IPS-18a (cell line): ENCODE measurements around the gene DUS1L.

Experiments used
- H3K27ac ChIP-seq: one replicate; pipeline ENCODE4 v1.5.1; 2013; ENCODE audit warnings: low read length
- H3K27me3 ChIP-seq: one replicate; pipeline ENCODE4 v1.6.1; 2013; ENCODE audit warnings: mild to moderate bottlenecking, low read length; ENCODE audit not compliant: control insufficient read depth, insufficient read depth
- H3K36me3 ChIP-seq: one replicate; pipeline ENCODE4 v1.6.1; 2013; ENCODE audit warnings: low read depth, low read length; ENCODE audit not compliant: control insufficient read depth
- H3K4me1 ChIP-seq: one replicate; pipeline ENCODE4 v1.6.1; 2013; ENCODE audit warnings: low read depth, low read length; ENCODE audit not compliant: control insufficient read depth
- H3K4me3 ChIP-seq: one replicate; pipeline ENCODE4 v1.5.1; 2013; ENCODE audit warnings: low read length
- H3K9ac ChIP-seq: one replicate; pipeline ENCODE4 v1.6.1; 2013; ENCODE audit warnings: mild to moderate bottlenecking, low read length, moderate library complexity
- H3K9me3 ChIP-seq: one replicate; pipeline ENCODE4 v1.6.1; 2013; ENCODE audit warnings: low read depth, low read length; ENCODE audit not compliant: control insufficient read depth

Gene DUS1L

DNA sequence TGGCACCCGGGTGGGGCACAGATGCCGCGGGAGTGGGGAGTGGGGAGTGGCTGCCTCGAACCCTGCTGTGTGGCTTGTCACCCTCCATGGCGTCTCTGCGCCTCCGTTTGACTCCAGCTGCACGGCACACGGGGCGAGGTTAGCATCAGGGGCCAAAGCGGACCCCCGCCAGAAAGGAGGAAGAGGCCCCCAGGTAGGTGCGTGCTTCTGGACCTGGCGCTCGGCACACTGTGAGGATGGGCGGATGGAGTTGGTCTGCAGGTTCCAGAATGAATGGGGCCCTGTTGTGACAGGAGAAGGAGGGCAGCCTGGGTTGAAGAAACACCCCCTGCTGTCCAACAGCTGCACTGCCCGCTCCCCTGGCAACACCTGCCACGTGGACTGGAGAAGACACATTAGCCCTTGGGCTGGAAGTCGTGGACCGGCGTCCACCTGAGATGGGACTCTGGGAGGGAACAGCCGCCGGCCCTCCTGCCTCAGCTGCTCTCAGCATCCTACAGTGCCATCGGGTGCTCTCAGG lies 41.8 kb upstream of the DUS1L start:
- Histone ChIP-seq H3K4me3 (no peak overlapping the region), H3K4me1 (peaks cover 21% of the 10 kb centered on the region), H3K27ac (no peak overlapping the region), H3K9me3 (no peaks in the 10 kb centered on the region), H3K36me3 (no peaks in the 10 kb centered on the region), H3K9ac (no peak overlapping the region), H3K27me3 (peaks cover 8% of the 10 kb centered on the region)

DNA sequence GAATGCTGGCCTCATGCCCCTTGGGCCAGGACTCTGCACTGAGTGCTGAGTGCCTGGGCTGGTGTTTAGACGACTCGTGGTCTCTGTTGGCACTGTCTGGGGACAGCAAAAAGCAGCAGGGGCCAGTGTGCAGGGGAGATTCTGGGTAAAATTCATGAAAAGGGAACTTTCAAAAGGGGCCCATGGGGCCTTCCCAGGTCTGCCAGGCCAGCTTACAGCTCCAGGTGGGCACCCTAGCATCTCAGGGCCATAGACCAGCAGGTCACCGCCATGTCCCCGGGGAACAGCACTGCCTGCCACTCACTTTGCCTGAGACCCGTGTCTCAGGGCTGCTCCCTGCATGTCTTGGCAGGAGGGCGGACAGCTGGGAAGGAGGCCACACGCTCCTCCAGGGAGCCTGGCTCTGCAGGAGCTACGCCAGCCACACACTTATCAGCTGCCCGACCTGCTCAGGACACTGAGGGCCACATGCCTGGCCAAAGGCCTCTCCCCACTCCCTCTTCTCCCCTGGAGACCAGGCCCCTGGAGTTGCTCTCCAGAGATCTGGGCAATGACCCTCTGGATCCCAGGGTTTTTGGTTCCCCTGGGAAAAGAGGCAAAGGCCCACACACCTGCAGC lies 41.2 kb upstream of the DUS1L start:
- H3K27ac ChIP-seq = no peak overlapping the region
- peaks cover 25% of the 10 kb centered on the region for H3K4me1 ChIP-seq
- H3K9me3 ChIP-seq = no peaks in the 10 kb centered on the region

DNA sequence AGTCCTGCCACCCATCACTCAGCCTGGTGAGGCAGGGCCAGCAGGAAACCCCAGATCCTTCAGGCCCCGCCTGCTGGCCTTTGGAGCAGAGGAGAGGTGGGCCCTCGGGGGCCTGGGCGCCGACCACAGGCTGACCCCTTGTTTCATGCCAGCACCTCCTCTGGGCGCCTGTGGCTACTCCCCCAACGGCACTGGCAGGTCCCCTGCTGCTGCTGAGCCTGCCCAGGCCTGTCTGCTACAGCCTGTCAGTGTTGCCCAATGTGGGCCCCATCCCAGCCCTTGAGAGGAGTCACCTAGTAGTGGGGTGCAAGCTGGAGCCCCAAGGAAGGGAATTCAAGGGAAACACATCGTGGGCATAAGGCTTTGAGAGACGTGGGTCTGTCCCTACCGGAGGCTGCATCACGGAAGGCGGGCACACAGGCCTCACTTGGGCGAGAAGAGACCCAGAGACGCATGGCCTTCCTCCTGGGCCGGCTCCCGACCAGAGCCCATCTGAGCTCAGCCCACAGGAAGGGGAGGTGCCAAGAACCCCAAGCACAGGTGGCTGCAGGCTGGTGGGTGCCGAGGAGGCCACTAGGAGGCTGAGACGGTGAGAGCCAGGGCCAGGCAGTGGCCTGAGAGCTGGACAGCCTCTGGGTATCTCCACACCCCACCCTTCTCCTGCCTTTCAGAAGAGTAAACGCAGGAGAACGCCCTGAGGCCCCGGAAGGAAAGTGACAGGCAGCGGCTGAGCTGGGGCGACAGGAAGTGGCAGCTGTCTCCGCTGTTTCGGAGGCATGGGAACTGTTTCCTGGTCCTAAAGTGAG lies 40.5 kb upstream of the DUS1L start:
- Histone ChIP-seq H3K4me1 (peaks cover 25% of the 10 kb centered on the region), H3K4me3 (no peak overlapping the region), H3K9ac (no peak overlapping the region), H3K27me3 (peaks cover 5% of the 10 kb centered on the region), H3K27ac (no peak overlapping the region), H3K36me3 (no peaks in the 10 kb centered on the region), H3K9me3 (no peaks in the 10 kb centered on the region)

More for the DNA sequence above, 41.2 kb upstream of the DUS1L start:
- Histone ChIP-seq H3K4me3 (no peak overlapping the region), H3K36me3 (no peaks in the 10 kb centered on the region), H3K27me3 (peaks cover 5% of the 10 kb centered on the region), H3K9ac (no peak overlapping the region)

DNA sequence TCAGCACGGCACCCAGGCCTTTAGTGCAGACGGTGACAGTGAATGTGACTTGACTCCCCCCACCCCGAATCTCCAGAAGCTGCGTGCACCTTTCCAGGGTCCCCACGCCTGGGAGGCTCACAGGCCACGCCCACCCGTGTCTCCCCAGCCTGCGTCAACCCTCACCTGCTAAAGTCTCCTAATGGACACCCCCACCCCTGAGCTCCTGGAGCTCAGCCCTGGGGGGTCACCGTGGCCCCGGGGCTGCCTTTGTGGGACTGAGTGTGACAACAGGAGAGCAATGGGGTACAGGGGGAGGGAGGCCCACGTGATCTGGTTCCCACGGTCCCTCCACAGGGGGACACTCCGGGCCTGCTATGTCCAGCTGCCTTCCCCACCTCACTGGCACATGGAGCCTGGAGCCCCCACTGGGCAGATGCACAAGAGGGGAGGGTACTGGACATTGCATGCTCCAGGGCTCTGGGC lies 39.8 kb upstream of the DUS1L start:
- Histone ChIP-seq H3K9ac (no peak overlapping the region), H3K36me3 (no peaks in the 10 kb centered on the region), H3K4me3 (no peak overlapping the region), H3K4me1 (peaks cover 25% of the 10 kb centered on the region), H3K9me3 (no peaks in the 10 kb centered on the region), H3K27ac (no peak overlapping the region), H3K27me3 (peaks cover 5% of the 10 kb centered on the region)

DNA sequence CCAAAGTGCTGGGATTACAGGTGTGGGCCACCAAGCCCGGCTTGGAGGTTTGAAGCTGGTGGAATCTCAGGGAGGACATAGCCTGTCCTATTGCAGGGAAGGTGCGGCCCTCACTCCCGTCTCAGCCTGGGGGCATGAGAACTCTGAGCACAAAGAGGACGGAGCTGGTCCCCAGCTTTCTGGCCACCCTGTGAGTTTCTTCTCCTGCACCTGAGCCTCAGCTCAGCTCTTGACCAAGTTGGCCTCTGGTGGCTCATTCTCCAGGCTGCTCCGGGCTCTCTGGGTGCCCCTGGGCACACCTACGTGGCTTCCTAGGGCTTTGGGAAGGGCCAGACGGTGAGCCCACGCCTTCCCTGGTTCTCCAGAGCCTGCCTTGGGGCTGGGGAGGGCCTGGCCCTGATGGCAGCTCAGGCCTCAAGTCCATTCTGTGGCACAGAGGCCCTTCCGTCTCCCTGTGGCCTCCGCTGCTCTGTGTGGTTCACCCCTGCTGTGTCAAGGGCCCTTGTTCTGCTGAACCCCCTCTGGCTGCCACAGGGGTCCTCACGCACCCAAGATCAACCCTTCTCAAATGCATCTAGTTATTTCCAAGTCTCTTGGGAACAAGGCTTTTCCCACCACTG lies 39.3 kb upstream of the DUS1L start:
- peaks cover 5% of the 10 kb centered on the region for H3K27me3 ChIP-seq
- H3K9me3 ChIP-seq = no peaks in the 10 kb centered on the region
- no peak overlapping the region for H3K9ac ChIP-seq
- no peaks in the 10 kb centered on the region for H3K36me3 ChIP-seq
- H3K4me1 ChIP-seq = peaks cover 25% of the 10 kb centered on the region
- H3K4me3 ChIP-seq = no peak overlapping the region
- H3K27ac ChIP-seq = no peak overlapping the region

DNA sequence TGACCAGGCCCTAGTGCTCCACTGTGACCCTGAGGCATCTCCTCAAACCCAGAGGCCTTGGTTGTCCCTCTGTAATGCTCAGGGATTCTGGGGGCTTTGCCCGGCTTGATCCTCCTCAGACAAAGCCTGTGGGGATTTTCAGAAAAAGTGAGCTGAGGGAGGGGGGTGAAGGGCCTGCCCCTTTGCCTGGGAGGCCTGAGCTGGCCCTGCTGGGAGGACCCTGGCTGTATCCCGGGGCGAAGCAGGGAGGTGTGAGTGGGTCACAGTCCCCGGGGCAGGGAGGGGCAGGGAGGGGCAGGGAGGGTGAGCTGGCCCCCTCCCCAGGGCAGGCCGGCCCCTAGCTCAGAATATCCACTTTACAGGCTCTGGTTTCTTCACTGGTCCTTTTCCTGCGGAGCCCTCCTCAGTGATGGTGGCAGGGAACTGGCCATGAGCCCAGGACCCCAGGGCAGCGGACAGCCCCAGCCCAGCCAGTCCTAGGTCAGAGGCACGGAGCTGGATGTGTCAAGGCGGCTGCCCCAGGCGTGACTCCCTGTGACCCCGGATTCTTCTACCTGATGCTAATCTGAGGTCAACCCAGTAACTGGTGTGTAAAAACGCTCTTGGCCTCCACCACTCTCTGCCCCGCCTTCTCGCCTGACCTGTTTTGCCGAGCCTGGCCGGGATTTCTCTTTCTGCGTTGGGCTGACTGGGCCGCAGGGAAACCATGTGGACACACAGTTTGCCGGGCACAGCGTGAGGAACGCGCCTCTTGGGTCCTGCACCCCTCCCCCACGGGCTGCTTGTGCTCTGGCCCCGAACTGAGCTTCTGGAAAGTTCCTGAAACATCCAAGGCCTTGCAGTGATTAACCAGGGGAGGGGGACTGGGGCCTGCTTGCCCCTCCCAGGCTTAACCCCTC lies 38.2 kb upstream of the DUS1L start:
- H3K27me3 ChIP-seq = peaks cover 1% of the 10 kb centered on the region
- peak overlapping the region; percentile 34 for H3K27ac ChIP-seq
- no peaks in the 10 kb centered on the region for H3K9me3 ChIP-seq
- no peaks in the 10 kb centered on the region for H3K36me3 ChIP-seq
- H3K4me1 ChIP-seq = peaks cover 31% of the 10 kb centered on the region
- peak overlapping the region; percentile 10 for H3K4me3 ChIP-seq
- H3K9ac ChIP-seq = no peak overlapping the region

DNA sequence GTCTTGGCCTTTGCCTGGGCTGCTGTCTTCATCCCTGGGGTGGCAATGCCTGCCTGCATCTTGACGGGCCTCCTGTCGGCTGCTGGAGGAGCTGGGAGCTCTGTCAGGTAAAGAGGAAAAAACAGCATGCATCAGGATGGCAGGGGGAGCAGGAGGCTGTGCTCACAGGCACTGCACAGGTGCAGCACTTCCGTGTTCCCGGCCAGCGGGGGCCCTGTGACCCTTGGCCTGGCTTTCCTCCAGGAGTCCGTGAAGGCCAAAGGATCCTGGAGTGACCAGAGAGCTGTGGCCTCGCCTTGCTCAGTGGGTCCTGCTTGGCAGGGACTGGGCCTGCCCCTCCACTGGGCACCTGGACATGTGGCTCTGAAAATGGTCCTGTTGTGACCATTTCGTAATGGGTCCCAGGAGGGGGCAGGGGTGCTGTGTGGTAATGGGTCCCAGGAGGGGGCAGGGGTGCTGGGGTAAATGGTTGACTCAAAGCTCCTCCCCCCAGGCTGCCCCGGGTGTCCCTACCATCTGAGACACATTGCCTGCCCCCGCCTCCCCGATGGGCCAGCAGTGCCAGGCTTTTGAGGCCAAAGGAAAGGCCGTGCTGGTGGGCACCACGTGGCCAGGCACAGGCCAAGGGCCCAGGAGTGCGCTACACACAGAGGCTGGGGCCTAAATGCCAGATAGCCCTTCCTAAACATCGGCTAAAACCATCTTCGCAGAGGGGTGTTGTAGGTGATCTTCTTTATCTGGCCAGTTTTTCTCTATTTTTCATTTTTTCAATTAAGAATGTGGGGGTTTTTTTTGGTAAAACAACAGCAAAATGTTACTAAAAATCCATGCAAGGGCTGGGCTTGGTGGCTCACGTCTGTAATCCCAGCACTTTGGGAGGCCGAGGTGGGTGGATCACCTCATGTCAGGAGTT lies 36.4 kb upstream of the DUS1L start:
- Histone ChIP-seq H3K9ac (no peak overlapping the region), H3K27ac (no peak overlapping the region), H3K9me3 (no peaks in the 10 kb centered on the region), H3K4me1 (peaks cover 31% of the 10 kb centered on the region), H3K4me3 (no peak overlapping the region), H3K36me3 (no peaks in the 10 kb centered on the region), H3K27me3 (no peaks in the 10 kb centered on the region)

DNA sequence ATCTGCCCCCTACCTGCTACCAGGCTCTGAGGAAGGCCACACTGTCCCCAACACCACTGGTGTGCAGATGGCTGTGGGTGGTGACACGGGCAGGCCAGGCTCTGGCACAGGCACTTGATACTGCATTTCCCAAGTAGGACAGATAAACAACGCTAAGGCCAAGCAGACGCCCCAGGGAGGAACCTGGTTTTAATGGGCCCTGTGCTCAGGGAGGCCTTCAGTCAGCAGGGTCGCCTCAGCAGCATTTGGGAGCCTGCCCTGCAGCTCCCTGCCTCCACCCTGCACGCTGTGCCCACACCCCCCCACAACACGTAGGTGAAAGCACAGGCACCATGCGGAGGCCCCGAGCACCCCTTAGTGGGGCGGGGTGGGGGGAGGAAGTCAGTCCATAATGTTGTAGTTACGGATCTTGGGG lies 35.7 kb upstream of the DUS1L start:
- H3K36me3 ChIP-seq = no peaks in the 10 kb centered on the region
- H3K4me3 ChIP-seq = no peak overlapping the region
- H3K9ac ChIP-seq = no peak overlapping the region
- H3K27me3 ChIP-seq = no peaks in the 10 kb centered on the region
- peaks cover 28% of the 10 kb centered on the region for H3K4me1 ChIP-seq
- no peaks in the 10 kb centered on the region for H3K9me3 ChIP-seq
- H3K27ac ChIP-seq = no peak overlapping the region

DNA sequence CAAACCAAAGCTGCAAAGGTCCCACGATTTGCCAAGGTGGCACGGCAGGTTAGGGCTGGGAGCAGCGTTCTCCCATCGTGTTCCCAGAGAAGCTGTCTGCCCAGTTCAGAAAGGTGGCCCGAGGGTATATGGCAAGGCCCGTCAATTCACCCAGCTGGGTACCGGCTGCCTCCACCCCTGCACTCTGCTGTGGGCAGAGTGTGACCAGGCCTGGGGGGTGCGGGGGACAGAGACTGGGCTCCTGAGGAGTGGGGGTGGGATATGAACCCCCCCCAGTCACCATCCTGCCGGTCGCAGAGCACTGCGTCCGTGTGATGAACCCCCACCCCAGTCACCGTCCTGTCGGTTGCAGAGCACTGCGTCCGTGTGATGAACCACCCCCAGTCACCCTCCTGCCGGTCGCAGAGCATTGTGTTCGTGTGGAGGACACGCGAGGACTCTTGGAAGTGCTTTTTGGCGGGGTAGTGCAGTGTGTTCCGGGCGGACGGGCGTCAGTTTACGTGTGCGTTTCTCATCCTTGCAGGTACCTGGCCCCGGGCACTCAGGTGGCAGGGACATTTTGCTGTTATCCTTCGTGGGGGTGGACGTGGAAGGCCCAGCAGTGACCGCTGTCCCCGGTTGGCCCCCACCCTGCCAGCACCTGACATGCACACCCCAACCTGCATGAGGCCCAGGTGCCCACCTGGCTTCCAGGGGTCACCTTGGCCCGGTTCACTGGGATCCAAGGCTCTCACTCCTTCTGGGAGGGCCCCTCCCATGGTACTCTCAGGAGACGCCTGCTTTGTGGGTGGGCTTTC lies 35.1 kb upstream of the DUS1L start:
- no peak overlapping the region for H3K9ac ChIP-seq

More for the DNA sequence above, 35.1 kb upstream of the DUS1L start:
- Histone ChIP-seq H3K9me3 (no peaks in the 10 kb centered on the region), H3K36me3 (peaks cover 5% of the 10 kb centered on the region), H3K27me3 (no peaks in the 10 kb centered on the region), H3K27ac (no peak overlapping the region), H3K4me3 (no peak overlapping the region), H3K4me1 (peaks cover 28% of the 10 kb centered on the region)
